ENCODE data around the gene CITED2. TPM values are rescaled to one million over a fixed set of nuclear protein-coding genes. Genes with fewer than 3 reads are reported as not detected.

The CITED2 gene
- polyA plus RNA-seq, 1 donor (not counting 4 experiments of a cell fraction or from before 2014, with no cell fraction given), result 25.0 TPM

DNA sequence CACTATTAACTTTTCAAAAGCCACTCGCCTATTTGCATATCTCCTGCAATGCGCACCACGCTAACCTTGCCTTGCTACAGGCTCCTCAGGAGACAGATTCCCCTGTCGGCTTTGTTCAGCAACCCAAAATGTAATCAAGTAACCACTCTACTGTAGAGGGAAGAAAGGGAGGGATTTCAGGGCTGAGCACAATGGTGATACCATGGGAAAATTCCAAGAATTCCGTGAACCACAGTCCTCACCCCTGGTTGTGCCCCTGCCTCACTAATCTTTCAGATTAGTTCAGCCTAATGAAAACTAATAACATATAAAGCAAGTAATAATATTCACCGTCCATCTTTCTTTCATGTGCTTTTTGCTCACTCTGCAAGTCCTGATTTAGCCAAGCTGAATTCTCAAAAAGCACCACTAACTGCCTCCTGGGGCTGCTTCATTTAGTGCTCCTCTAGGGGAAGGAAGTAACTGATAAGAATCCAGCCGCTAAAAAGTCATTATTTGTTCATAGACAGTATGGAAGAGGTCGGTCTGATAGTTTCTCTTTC lies 6.6 kb downstream of the CITED2 start:
- no peak overlapping the region for H3K4me3 ChIP-seq (ENCODE audit: control insufficient read depth in 2 of 3, extremely low read depth in 1 of 3, insufficient read depth in 2 of 3, low read depth in 1 of 3, low read length in 3 of 3)
- dilution Hi-C loops (cut with MboI; ENCODE audit: extremely low pct_ligation_motif_present, low sequenced_read_pairs), result no loop called here
- H3K4me1 ChIP-seq (ENCODE audit: control insufficient read depth, extremely low read depth, insufficient read depth, low read length), result peaks cover 27% of the 10 kb centered on the region
- DNase-seq (ENCODE audit: low read depth, low spot score) (no peak), FAIRE-seq (no peak)
- H3K27ac ChIP-seq (ENCODE audit: control insufficient read depth, insufficient read depth, low read length), result no peak overlapping the region
- H3K9ac ChIP-seq (ENCODE audit: control insufficient read depth, extremely low read depth, insufficient read depth, low read length), result no peak overlapping the region
- no peaks in the 10 kb centered on the region for H4K20me1 ChIP-seq (ENCODE audit: control insufficient read depth, extremely low read depth, insufficient read depth, low read length)
- H3K4me2 ChIP-seq (ENCODE audit: control insufficient read depth, extremely low read depth, insufficient read depth, low read depth, low read length), result no peak overlapping the region
- peaks cover 7% of the 10 kb centered on the region for H3K79me2 ChIP-seq (ENCODE audit: control insufficient read depth, insufficient read depth, low read length)
- H3K9me3 ChIP-seq (ENCODE audit: control insufficient read depth, low read depth, low read length), result no peaks in the 10 kb centered on the region
- H3K36me3 ChIP-seq (ENCODE audit: control insufficient read depth in 2 of 2, extremely low read depth in 1 of 2, insufficient read depth in 2 of 2, low read length in 2 of 2), result no peaks in the 10 kb centered on the region
- no peak for TF ChIP-seq EZH2 (IDR thresholded peaks at IDR 0.05; ENCODE audit: low read length)
- TF ChIP-seq CTCF (optimal IDR thresholded peaks at IDR 0.05 in 1 of 3, IDR thresholded peaks at IDR 0.05 in 1 of 3, conservative IDR thresholded peaks at IDR 0.05 in 1 of 3; ENCODE audit: extremely low read depth in 1 of 3, insufficient read depth in 2 of 3, low read length in 3 of 3), result no peak
- H3K9me1 ChIP-seq (ENCODE audit: control insufficient read depth, extremely low read depth, insufficient read depth, low read length), result no peaks in the 10 kb centered on the region
- peak overlapping the region; percentile 45 for H2AFZ ChIP-seq (ENCODE audit: control insufficient read depth, low read length)
- H3K27me3 ChIP-seq (ENCODE audit: control insufficient read depth, extremely low read depth, insufficient read depth, low read length), result no peaks in the 10 kb centered on the region

GRCh38 chr6:139364982-139365379 lies 9.5 kb downstream of the CITED2 start:
- no peak overlapping the region for H3K9ac ChIP-seq (ENCODE audit: control insufficient read depth, extremely low read depth, insufficient read depth, low read length)
- TF ChIP-seq CTCF (optimal IDR thresholded peaks at IDR 0.05 in 1 of 3, IDR thresholded peaks at IDR 0.05 in 1 of 3, conservative IDR thresholded peaks at IDR 0.05 in 1 of 3; ENCODE audit: extremely low read depth in 1 of 3, insufficient read depth in 2 of 3, low read length in 3 of 3) (no peak), EZH2 (IDR thresholded peaks at IDR 0.05; ENCODE audit: low read length) (no peak)
- peaks cover 18% of the 10 kb centered on the region for H3K4me1 ChIP-seq (ENCODE audit: control insufficient read depth, extremely low read depth, insufficient read depth, low read length)
- H3K36me3 ChIP-seq (ENCODE audit: control insufficient read depth in 2 of 2, extremely low read depth in 1 of 2, insufficient read depth in 2 of 2, low read length in 2 of 2), result no peaks in the 10 kb centered on the region
- DNase-seq (ENCODE audit: low read depth, low spot score), result no peak
- no peaks in the 10 kb centered on the region for H4K20me1 ChIP-seq (ENCODE audit: control insufficient read depth, extremely low read depth, insufficient read depth, low read length)
- no peak overlapping the region for H3K27ac ChIP-seq (ENCODE audit: control insufficient read depth, insufficient read depth, low read length)
- H3K79me2 ChIP-seq (ENCODE audit: control insufficient read depth, insufficient read depth, low read length), result no peaks in the 10 kb centered on the region
- FAIRE-seq, result no peak
- H3K4me3 ChIP-seq (ENCODE audit: control insufficient read depth in 2 of 3, extremely low read depth in 1 of 3, insufficient read depth in 2 of 3, low read depth in 1 of 3, low read length in 3 of 3), result no peak overlapping the region
- no peaks in the 10 kb centered on the region for H3K9me1 ChIP-seq (ENCODE audit: control insufficient read depth, extremely low read depth, insufficient read depth, low read length)
- no peak overlapping the region for H3K4me2 ChIP-seq (ENCODE audit: control insufficient read depth, extremely low read depth, insufficient read depth, low read depth, low read length)
- dilution Hi-C loops (cut with MboI; ENCODE audit: extremely low pct_ligation_motif_present, low sequenced_read_pairs), result no loop called here
- H3K27me3 ChIP-seq (ENCODE audit: control insufficient read depth, extremely low read depth, insufficient read depth, low read length), result no peaks in the 10 kb centered on the region
- no peak overlapping the region for H2AFZ ChIP-seq (ENCODE audit: control insufficient read depth, low read length)
- H3K9me3 ChIP-seq (ENCODE audit: control insufficient read depth, low read depth, low read length), result no peaks in the 10 kb centered on the region
